A673 (cell line): ENCODE measurements around the gene MGAT3. TPM values are rescaled to one million over a fixed set of nuclear protein-coding genes. Genes with fewer than 3 reads are reported as not detected.

Source experiments
- BruUV-seq: library from RNA; stranded (reverse); fragments of 400-500 nt; replicated peaks from 2 replicates; lab custom pipeline; 2021; lab: Mats Ljungman, UMichigan
- CTCF ChIA-PET: fragments of 300-600 bp; sonication (Branson Sonifier 250); formaldehyde crosslinking; loops from one replicate; lab custom pipeline; 2022; ENCODE audit warnings: antibody characterized with exemption; lab: Charles Lee
- POLR2A ChIA-PET: fragments of 300-600 bp; sonication (Branson Sonifier 250); formaldehyde crosslinking; loops from one replicate; lab custom pipeline; 2022; ENCODE audit warnings: antibody characterized with exemption; ENCODE audit not compliant: low non-redundant PET; lab: Charles Lee
- DNase-seq: peaks from one replicate; pipeline ENCODE4 v3.0.0-alpha.2; 2015; ENCODE audit warnings: low spot score
- H3K27ac ChIP-seq: fragments of 200-600 bp; sonication (generic); 2 replicates; pipeline ENCODE4 v1.5.1; 2016; ENCODE audit warnings: mixed run types, low read depth, mild to moderate bottlenecking, mixed read lengths, antibody characterized with exemption, low read length; ENCODE audit not compliant: poor library complexity, severe bottlenecking
- H3K27me3 ChIP-seq: fragments of 200-600 bp; sonication (generic); replicated peaks from 2 replicates; pipeline ENCODE4 v1.6.1; 2017; ENCODE audit warnings: mixed run types, low read depth, mild to moderate bottlenecking, mixed read lengths, antibody characterized with exemption, low read length; ENCODE audit not compliant: insufficient read depth, poor library complexity
- H3K36me3 ChIP-seq: fragments of 200-600 bp; sonication (generic); 2 replicates; pipeline ENCODE4 v1.6.1; 2016; ENCODE audit warnings: mixed run types, mild to moderate bottlenecking, mixed read lengths, antibody characterized with exemption, low read length; ENCODE audit not compliant: insufficient read depth, poor library complexity, severe bottlenecking
- H3K4me1 ChIP-seq: fragments of 200-600 bp; sonication (generic); 2 replicates; pipeline ENCODE4 v1.6.1; 2017; ENCODE audit warnings: mixed run types, mild to moderate bottlenecking, mixed read lengths, antibody characterized with exemption, low read length; ENCODE audit not compliant: insufficient read depth, poor library complexity, severe bottlenecking
- H3K4me3 ChIP-seq: fragments of 200-600 bp; sonication (generic); 2 replicates; pipeline ENCODE4 v1.5.1; 2016; ENCODE audit warnings: low read depth, mixed run types, mild to moderate bottlenecking, mixed read lengths, low read length; ENCODE audit not compliant: poor library complexity, severe bottlenecking
- H3K9me3 ChIP-seq: fragments of 200-600 bp; sonication (generic); 2 replicates; pipeline ENCODE4 v1.6.1; 2016; ENCODE audit warnings: mixed run types, low read depth, mild to moderate bottlenecking, mixed read lengths, antibody characterized with exemption, low read length; ENCODE audit not compliant: poor library complexity, severe bottlenecking
- CTCF ChIP-seq: fragments of 300-800, 200-600 bp; sonication (generic); conservative IDR thresholded peaks from 2 replicates; pipeline ENCODE4 v1.5.1; 2017; ENCODE audit warnings: low read depth, mild to moderate bottlenecking, antibody characterized with exemption, low read length, moderate library complexity, mixed read lengths
- EZH2 ChIP-seq: fragments of 200-600 bp; sonication (generic); IDR thresholded peaks from 2 replicates; pipeline ENCODE4 v1.6.1; 2017; ENCODE audit warnings: borderline replicate concordance, low read depth, mild to moderate bottlenecking, mixed read lengths, antibody characterized with exemption, low read length; ENCODE audit not compliant: poor library complexity, severe bottlenecking
- intact Hi-C: fragments of 100-400 bp; cut with micrococcal nuclease; formaldehyde crosslinking; loops from one replicate; pipeline ENCODE4 v1.10.0; 2022; ENCODE audit not compliant: unreplicated experiment
- total RNA-seq: library from RNA; stranded (reverse); gene quantifications from 2 replicates; pipeline ENCODE4 v1.2.3, GENCODE V29; 2021

MGAT3 gene
- total RNA-seq, 1 experiment from 2014 or later: 2.7 TPM

DNA sequence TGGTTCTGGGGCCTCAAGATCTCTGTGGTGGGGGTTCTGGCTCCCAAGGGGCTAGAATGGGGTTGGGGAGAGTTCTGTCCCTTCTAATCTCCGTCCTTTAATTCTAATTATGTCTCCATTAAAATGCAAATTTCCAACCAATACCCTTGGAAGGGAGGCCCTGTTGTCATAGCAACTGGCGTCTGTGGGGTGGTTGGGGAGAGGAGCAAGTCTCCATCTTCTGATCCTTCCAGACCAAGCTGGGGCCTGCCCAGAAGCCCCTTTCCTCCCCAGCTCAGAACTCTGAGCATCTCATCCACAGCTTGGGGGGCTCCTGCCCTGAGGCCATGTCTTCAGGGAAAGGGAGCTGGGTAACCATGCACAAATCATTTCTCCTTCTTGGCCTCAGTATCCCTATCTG lies 81.2 kb downstream of the MGAT3 start:
- ChIA-PET POLR2A (no interaction called here), CTCF (no interaction called here)
- no TSS peak for BruUV-seq
- intact Hi-C loops: loop anchor here (10.0 kb wide), 1 partner anchor 807 kb away; the partner anchor contains the start of gene ADSL
- Histone ChIP-seq H3K4me1 (peaks cover 9% of the 10 kb centered on the region), H3K9me3 (no peaks in the 10 kb centered on the region), H3K4me3 (no peak overlapping the region), H3K27me3 (no peaks in the 10 kb centered on the region), H3K27ac (no peak overlapping the region), H3K36me3 (no peaks in the 10 kb centered on the region)
- no peak for TF ChIP-seq CTCF
- TF ChIP-seq EZH2: no peak
- DNase-seq: no peak

Other genes starting within 250 kb of the MGAT3 start
- 0.09 and 0.13 TPM in 2 replicates for gene PDGFB, start 212.0 kb upstream of the MGAT3 start, total RNA-seq
- gene RPL3, start 137.4 kb upstream of the MGAT3 start, total RNA-seq: 1,117 and 1,141 TPM in 2 replicates
- 31.7 and 36.7 TPM in 2 replicates for gene SYNGR1, start 107.0 kb upstream of the MGAT3 start, total RNA-seq
- gene TAB1, start 57.2 kb upstream of the MGAT3 start, total RNA-seq: 27.0 and 38.2 TPM in 2 replicates
- gene MIEF1, start 45.3 kb downstream of the MGAT3 start, total RNA-seq: 47.1 and 55.1 TPM in 2 replicates
- gene ATF4, start 63.5 kb downstream of the MGAT3 start, total RNA-seq: 476 and 573 TPM in 2 replicates
- 93.5 and 97.2 TPM in 2 replicates for gene RPS19BP1, start 75.7 kb downstream of the MGAT3 start, total RNA-seq
- 0.90 and 1.4 TPM in 2 replicates for gene CACNA1I, start 113.7 kb downstream of the MGAT3 start, total RNA-seq